HuH-7.5 (cell line): Measurements from ENCODE around the gene PRRG2.

Experiments
- DNase-seq: peaks from one replicate; pipeline ENCODE4 v3.0.0; 2011; ENCODE audit warnings: low spot score

PRRG2 gene

DNA sequence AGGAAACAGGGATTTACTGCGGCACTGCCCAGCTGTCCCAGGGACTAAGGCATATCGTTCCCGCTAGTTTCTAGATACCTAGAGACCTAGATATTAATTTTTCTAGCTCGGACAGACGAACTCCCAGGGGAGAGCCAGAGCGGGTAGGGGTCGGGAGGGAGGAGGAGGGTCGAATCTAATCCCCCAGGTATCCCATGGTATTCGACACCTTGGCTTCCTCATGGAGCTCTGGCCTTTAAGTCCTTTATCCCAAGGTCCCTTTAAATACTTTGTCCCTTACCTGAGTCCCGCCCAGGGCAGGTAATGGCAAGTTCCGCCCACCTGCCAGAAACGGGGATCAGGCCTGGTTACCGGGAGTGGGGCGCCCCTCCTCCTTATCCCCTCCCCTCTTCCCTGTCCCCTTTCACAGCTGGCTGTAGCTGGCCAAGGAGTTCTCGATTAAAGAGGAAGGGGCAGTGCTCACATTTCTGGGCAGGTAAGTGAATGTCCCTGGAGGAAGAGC lies at the start of gene PRRG2:
PRRG2 (plus strand) TSS at position 310 of the 502 bp plus-strand sequence. CDS start 1,904 bp downstream, outside the sequence.
- DNase-seq: no peak

DNA sequence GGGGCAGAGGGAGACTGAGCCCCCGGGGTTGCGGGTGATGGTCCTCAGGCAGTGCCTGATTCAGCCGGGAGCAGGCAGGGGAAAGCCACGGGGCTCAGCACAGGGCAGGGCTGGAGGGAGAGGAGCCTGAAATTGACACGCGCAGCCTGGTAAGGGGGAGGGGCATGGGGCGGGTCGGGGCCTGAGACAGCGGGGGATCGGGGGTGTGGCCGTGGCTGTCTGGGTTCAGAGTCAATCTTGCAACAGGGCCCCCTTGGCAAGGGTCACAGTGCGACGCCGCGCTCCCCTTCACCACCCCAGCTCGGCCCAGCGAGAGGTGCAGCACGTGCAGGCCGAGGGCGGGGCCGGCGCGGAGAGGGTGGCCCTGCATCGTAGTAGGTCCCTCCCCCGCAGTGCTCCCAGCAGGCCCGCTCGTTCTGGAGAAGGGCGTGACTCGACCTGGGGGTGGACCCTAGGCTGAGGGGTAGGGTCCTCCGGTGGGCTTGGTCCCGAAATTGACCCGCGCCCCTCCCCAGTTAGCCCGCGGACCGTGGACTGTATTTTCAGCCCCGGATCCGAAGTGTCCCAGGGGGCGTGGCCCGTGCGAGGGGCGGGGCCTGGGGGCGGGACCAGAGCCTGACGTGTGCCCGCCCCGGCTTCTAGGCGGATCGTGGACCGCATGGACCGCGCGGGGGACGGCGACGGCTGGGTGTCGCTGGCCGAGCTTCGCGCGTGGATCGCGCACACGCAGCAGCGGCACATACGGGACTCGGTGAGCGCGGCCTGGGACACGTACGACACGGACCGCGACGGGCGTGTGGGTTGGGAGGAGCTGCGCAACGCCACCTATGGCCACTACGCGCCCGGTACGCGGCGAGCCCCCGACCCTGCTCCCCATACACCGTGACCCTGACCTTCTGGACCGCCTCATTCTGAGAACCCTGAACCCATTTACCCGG lies 47.3 kb upstream of the PRRG2 start:
- no peak for DNase-seq

DNA sequence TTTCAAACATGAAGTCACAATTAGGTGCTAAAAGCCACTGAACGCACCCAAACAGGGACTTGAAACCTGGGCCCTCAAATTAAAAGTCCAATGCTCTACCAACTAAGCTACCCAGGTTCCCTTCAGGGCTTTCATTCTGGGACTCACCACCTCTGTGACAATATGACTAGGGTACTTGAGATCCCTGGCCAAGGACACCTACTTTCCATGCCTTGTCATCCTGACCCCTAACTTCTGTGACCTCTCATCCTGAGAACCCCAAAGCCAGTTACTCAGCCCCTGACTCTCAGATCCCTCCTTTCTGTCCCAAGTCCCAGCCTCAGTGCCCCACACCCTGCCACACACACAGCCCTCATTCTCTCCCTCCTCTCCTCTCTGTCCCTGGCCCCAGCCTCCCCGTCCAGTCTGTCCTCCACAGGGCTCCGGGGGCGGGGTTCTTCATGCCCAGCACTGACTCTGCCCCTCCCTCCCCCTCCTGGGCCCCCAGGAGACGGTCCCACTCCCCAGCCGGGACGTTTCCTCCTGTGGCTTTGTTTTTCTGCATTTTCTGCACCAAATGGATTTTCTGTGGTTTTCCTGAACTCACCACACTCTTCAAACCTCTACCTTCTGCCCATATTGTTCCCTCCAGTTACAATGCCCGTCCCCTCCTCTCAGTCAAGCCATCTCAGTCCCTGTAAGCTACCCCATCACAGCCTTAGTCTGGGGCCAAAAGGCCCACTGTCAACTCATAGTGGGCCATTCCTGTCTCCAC lies 46.3 kb upstream of the PRRG2 start:
- DNase-seq: no peak

DNA sequence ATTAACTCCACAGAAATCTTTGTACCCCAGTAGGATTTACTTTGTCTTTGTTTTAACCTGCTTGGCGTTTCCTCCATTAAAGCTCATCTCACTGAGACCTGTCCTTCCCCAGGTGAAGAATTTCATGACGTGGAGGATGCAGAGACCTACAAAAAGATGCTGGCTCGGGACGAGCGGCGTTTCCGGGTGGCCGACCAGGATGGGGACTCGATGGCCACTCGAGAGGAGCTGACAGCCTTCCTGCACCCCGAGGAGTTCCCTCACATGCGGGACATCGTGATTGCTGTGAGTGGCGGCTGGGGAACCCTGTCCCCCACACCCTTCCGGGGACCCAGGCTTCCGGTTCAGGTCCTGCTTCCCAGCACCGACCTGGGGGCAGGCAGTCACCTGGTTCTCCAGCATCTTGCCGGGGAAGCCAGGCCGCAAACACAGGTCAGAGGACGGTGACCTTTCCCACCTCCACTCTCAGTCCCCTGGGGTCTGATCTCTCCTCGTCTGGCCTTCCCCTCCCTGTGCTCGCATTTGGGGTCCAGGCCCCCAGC lies 44.1 kb upstream of the PRRG2 start:
- DNase-seq: no peak

DNA sequence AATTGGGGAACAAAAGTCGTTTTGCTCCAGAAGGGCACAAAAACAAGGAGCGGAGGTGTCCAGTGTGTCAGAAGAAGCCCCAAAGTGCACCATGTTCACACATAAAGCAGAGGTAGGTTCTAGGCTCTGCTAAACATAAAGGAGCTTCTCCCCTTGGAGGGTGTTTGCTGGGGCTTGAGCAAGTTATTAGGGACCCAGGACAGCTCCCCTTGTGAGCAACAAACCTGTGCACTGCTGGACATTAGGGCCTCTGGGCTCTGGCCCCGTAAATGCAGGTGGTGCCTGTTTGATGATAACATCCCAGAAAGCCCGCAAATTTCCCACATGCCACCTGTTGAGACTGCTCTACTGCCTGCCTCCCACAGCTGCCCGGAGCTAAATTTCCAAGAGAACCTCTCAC lies 42.5 kb upstream of the PRRG2 start:
- no peak for DNase-seq

DNA sequence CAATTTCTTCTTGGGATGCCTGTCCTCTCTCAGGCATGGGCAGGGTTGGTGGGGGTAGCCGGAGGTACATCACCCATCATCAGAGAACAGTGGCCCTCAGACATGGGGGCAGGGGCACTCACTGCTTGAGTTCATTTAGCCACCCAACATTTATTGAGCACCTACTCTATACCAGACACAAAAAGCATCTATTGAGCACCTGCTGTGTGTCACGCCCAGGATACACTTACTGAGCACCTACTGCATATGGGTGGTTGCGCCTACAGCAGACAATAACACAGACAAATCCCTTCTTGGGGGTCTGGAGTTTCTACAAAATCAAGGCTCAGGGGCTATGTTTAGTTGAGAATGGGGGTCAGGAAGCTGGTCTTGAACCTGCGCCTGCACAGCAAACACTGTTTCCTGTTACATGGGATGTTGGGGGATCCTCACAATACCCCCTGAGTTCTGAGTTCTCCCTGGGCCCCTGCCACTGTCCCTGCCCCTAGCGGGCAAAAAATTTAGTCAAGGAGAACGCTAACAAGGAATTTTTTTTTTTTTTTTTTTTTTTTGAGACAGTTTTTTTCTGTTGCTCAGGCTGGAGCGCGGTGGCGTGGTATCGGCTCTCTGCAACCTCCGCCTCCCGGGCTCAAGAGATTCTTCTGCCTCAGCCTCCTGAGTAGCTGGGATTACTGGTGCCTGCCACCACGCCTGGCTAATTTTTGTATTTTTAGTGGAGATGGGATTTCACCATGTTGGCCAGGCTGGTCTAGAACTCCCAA lies 41.7 kb upstream of the PRRG2 start:
- DNase-seq: no peak

DNA sequence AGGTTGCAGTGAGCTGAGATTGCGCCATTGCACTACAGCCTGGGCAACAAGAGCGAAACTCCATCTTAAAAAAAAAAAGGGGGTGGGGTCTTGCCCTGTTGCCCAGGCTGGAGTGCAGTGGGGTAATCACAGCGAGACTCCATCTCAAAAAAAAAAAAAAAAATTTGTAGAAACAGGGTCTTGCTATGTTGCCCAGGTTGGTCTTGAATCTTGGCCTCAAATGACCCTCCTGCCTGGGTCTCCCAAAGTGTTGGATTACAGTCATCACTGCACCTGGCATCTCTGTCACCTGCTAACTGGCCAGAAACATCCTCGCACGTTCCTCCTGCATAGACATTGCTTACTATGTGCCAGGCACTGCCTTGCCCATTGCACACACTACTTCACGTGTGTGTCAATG lies 39.2 kb upstream of the PRRG2 start:
- no peak for DNase-seq

DNA sequence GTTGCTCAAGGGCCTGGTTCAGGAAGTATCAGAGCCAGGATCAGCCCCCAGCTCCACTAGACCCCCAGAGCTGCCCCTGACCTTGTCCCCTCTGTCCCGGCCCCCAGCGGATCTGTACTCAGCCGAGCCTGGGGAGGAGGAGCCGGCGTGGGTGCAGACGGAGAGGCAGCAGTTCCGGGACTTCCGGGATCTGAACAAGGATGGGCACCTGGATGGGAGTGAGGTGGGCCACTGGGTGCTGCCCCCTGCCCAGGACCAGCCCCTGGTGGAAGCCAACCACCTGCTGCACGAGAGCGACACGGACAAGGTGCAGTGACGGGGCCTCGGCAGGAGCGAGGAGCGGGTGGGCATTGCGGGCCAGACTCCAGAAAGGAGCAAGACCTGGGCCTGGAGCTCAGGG lies 38.7 kb upstream of the PRRG2 start:
- DNase-seq: no peak

DNA sequence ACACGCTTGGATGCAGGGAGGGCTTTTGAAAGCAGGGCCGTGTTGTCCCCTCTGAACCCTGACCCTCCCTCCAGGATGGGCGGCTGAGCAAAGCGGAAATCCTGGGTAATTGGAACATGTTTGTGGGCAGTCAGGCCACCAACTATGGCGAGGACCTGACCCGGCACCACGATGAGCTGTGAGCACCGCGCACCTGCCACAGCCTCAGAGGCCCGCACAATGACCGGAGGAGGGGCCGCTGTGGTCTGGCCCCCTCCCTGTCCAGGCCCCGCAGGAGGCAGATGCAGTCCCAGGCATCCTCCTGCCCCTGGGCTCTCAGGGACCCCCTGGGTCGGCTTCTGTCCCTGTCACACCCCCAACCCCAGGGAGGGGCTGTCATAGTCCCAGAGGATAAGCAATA lies 38.1 kb upstream of the PRRG2 start:
- DNase-seq: no peak

DNA sequence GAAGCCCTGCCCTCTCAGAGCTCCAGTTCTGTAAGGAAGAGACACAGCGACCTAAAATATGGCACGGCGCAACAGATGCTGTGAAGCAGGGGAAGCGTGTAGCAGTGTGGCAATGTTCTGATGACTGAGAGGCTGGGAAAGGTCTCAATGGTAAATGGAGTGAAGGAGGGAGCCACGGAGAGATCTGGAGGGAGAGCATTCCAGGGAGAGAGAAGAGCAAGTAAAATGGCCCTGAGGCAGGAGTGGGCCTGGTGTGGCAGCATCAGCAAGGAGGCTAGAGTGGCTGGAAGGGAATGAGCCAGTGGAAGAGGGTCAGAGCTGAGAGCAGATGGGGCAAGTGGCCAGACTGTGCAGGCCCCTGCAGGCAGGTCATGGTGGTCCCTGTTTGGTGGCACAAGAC lies 37.0 kb upstream of the PRRG2 start:
- DNase-seq: no peak

DNA sequence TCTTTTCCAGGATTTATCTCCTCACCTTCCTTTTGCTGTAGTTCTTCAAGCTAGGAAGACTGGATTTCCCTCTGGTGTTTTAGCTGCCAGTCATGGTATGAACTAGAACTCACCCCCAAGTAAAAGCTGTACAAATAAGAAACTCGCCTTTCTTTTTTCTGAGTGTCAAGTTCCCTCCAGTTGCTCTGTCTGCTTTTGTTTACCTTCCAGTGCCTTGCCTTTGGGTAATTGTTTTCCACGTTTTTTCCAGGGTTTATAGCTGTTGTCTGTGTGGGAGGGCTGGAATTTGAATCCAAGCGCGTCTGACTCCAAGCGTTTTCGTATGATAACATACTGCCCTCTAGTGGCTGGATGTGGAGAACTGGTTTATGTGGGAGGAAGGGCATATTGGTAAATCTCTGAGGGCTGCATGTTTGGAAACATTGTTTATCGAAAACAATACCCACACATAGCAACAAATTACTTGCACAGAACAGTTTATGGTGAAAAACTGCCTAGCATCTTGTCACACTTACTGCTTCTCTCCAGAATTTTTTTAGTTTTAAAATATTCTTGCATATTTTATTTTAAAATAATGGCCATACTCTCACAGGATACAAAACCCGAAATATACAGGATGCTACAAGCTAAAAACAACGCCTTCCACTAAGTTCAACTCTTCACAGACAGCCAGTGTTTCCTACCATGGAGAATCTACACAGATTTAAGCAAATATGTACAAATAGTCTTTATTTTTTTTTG lies 34.1 kb upstream of the PRRG2 start:
- DNase-seq: peak; percentile 89

DNA sequence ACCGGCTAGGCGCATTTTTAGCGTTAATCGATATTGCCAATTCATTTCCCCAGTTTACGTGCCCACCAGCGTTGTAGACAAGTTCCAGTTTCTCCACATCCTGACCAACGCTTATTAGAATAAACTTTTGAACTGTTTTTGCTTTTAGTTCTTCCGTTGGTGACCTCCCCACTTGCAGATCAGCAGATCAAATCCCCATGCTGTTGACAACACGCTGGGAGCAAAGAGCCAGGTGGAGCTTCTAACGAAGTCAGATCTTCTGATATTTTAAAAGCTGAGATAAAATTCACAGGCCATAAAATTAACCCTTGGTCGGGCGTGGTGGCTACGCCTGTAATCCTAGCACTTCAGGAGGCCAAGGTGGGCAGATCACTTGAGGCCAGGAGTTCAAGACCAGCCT lies 32.1 kb upstream of the PRRG2 start:
- DNase-seq: no peak

DNA sequence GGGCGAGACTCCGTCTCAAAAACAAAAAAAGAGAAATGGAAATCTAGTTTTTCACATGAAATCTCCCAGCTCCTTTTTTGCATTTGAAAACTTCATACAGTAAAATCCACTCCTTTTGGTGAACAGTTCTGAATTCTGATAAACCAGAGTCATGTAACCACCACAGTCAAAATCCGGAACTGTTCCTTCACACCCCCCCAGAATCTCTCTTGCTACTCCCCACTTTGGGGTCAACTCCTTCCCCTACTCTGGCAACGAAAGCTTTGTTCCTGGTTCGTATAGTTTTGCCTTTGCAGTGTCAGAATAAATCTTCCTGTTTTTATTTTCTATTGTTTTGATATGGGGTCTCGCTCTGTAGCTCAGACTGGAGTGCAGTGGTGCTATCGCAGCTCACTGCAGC lies 29.6 kb upstream of the PRRG2 start:
- no peak for DNase-seq

DNA sequence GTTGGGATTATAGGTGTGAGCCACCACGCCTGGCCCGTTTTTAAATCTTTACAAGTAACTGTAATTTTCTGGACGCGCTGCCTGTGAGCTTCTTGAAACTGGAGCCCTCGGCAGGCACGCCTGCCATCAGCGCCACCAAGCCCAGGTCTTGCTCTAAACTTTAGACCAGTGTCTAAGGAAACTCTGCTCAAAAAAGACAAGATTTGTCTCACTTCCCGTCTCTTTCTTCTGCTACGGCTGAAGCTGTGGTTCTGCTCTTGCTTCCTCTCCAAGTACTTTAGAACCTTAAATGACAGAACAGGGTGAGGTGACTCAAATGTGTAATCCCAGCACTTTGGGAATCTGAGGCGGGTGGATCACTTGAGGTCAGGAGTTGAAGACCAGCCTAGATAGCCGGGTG lies 28.4 kb upstream of the PRRG2 start:
- no peak for DNase-seq

DNA sequence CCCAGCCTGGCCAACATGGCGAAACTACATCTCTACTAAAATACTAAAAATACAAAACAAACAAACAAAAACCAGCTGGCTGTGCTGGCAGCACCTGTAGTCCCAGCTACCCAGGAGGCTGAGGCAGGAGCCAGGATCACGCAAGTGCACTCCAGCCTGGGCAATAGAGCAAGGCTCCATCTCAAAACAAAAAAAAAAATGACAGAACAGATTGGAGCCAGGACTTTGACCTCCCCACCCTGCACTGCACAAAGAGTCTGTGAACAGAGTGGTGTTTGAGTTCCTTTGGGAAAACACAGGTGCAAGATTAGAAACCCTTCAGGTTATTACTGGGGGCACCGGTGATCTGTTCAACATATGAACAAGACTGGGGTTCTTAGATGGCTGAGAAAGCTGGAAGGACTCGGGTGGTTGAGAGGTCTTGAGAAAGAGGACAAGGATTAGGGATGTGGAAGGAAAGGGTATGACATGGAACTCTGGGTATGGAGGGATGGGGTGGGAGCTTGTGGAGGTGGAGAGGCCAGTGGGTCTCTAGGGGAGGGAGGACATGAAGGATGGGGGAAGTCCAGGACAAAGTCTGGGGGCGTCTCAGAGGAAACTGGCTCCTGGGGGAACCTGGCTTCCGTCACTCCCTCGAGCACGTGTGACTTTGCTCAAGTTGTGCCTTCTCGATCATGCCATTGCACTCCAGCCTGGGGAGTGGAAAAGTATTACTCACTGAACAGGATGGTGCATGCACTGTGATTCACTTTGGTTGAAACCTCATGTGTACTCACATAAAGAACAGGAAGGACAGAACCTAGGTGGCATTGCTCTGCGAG lies 27.5 kb upstream of the PRRG2 start:
- DNase-seq: peak; percentile 59

DNA sequence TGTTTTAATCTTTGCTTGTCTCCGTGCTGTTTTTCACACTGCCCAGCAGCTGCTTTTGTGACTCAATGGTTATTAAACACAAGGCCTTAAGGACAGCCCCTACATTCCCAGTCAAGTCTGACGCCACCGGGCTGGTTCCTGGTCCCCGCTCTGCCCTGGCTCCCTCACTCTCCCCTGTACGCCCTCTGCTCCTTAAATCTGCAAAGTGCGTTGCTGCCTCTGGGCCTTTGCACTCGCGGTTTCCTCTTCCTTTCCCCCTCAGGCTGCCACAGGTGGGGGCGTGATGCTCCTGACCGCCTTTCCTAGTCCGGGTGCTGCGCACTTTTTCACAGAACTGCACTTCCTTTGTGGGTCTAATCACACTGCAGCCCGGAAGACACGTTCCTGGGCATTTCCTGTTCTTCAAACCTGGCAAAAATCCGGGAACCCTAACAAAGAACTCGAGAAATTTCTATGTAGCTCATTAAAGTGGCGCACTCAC lies 26.4 kb upstream of the PRRG2 start:
- DNase-seq: no peak

DNA sequence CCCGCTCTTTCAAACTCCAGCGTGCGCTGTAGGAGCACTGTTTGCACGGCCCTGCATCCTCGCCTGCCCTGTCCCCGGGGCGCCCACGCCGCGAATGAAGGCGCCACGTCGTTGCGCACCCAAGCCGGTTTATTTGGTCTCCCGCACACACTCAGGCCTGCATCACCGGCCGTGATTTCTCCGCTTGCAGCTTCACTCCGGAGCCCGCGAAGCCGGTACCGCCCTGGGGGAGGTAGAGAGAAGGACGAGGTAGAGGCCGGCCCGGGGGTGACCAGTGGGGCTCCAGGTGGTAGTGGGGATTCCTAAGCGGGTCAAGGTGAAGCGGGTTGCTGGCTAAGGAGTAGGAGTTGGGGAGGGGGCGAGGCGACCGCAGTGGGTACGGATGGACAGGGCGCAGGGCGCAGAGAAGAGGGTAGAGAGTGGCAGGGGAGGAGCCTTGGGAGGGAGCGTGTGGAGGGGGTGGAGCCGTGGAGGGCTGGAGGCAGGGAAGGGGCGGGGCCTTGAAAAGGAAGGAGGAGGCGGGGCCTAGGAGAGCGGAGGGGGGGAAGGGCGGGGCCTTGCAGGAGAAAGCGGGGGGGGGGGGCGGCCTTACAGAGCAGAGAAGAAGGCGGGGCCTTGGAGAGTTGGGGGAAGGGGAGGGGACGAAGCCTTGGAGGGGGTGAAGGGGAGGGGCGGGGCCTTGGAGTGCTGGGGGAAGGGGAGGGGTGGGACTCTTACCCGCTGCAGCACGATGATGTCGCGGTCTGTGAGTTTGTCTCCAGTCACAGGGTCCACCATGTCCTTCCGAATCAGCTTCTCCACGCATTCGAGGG lies 25.3 kb upstream of the PRRG2 start:
- no peak for DNase-seq

DNA sequence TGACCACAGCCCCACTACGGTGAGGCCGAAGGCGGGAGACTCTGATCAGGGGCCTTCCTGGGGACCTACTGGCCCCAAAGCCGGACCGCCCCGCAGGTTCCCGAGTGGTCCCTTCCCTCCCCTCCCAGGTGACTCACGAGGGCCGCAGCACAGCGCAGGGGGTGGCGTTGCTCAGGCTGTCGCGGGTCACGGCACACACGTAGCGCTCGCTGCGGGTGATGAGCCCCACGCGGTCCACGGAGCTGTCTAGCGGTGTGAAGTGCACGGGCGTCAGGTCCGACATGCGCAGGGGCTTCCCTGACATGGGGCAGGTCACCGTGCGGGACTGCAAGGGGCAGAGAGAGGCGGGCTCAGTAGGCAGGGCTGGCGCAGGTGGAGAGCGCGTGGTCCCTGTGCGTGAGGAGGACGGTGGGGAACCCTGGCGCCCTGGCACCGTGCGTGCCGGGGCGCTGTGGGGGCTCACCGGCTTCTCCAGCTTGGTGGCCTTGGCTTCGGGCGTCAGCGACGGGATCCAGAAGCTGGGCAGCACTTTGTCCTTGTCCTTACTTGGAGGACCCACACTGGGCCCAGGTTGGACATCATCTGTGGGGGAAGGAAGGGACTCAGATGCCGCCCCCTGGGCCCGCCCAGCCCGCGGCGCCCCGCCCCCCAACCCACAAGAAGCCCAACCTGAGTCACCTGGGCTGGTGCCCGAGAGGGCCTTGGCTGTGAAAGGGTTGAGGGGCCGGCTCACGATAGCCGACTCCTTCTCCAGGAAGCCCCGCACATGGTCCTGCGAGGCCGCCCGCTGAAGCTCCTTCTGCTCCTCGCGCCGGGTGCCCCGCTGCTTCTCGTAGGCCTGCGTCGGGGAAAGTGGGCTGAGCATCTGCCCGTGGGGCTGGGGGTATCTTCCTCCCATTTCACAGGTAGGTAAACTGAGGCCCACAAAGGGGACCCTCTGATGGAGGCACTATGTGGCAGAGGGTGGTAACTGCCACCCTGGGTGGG lies 24.4 kb upstream of the PRRG2 start:
- DNase-seq: no peak
